ENCODE measurements around the gene URB2.

URB2 gene

DNA sequence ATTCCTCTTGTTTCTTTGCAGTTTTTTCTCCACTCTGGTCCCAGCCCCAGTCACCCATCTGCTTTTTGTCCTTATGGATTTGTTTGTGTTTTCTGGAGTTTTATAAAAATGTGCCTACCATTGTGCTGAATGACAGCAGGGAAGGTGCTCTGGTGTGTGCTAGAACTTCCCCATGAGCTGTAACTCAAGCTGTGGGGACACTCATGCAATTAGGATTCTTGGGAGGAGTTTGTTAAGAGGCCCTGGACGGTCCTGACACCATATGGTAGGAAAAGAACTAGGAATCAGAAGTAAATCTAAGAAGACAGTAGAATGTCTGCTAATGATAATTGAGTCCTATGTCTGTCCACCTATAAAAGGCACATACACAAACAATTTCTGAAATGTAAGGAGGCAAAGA, 27.4 kb downstream of the URB2 start:
- Histone ChIP-seq H3K9ac (ENCODE audit: low read length) (no peak overlapping the region), H3K4me2 (ENCODE audit: low read depth, low read length) (no peak overlapping the region), H4K20me1 (ENCODE audit: insufficient read depth, low read length) (no peaks in the 10 kb centered on the region), H3K79me2 (ENCODE audit: low read length) (no peaks in the 10 kb centered on the region), H3K27me3 (replicated peaks; ENCODE audit: insufficient read depth, low read length) (no peaks in the 10 kb centered on the region), H3K4me1 (ENCODE audit: low read length) (no peaks in the 10 kb centered on the region), H3K9me2 (replicated peaks; ENCODE audit: insufficient read depth, low read length) (no peaks in the 10 kb centered on the region), H3K9me3 (replicated peaks; ENCODE audit: insufficient read depth, low read length) (no peaks in the 10 kb centered on the region), H2AFZ (ENCODE audit: low read length) (no peak overlapping the region), H3K36me3 (replicated peaks; ENCODE audit: insufficient read depth, low read length) (peaks cover 23% of the 10 kb centered on the region), H3K27ac (ENCODE audit: low read length) (no peak overlapping the region), H3F3A (ENCODE audit: insufficient read depth, low read length) (no peaks in the 10 kb centered on the region; the same call in 1 of the 2 replicates), H3K4me3 (ENCODE audit: low read length) (no peak overlapping the region)
- no peak for DNase-seq
- TF ChIP-seq CTCF (IDR thresholded peaks at IDR 0.05; ENCODE audit: low read length), result no peak

- Histone ChIP-seq H3K9me2 (replicated peaks; ENCODE audit: insufficient read depth, low read length) (no peaks in the 10 kb centered on the region), H4K20me1 (ENCODE audit: insufficient read depth, low read length) (no peaks in the 10 kb centered on the region), H3F3A (ENCODE audit: insufficient read depth, low read length) (no peaks in the 10 kb centered on the region; the same call in 1 of the 2 replicates), H3K27ac (ENCODE audit: low read length) (no peak overlapping the region), H3K4me1 (ENCODE audit: low read length) (no peaks in the 10 kb centered on the region), H3K4me2 (ENCODE audit: low read depth, low read length) (no peak overlapping the region), H3K36me3 (replicated peaks; ENCODE audit: insufficient read depth, low read length) (peaks cover 15% of the 10 kb centered on the region), H2AFZ (ENCODE audit: low read length) (no peak overlapping the region), H3K27me3 (replicated peaks; ENCODE audit: insufficient read depth, low read length) (no peaks in the 10 kb centered on the region), H3K9ac (ENCODE audit: low read length) (no peak overlapping the region), H3K4me3 (ENCODE audit: low read length) (no peak overlapping the region), H3K79me2 (ENCODE audit: low read length) (no peaks in the 10 kb centered on the region; the same call in 1 of the 2 replicates), H3K9me3 (replicated peaks; ENCODE audit: insufficient read depth, low read length) (no peaks in the 10 kb centered on the region)
- TF ChIP-seq EZH2phosphoT487 (IDR thresholded peaks at IDR 0.05; ENCODE audit: low read length) (no peak), EZH2 (optimal IDR thresholded peaks at IDR 0.05; ENCODE audit: low read depth, low read length) (no peak), CTCF (IDR thresholded peaks at IDR 0.05; ENCODE audit: low read length) (no peak)
- DNase-seq, result no peak
These were observed 29.7 kb downstream of the URB2 start for GRCh38 chr1:229655781-229656180.

DNA sequence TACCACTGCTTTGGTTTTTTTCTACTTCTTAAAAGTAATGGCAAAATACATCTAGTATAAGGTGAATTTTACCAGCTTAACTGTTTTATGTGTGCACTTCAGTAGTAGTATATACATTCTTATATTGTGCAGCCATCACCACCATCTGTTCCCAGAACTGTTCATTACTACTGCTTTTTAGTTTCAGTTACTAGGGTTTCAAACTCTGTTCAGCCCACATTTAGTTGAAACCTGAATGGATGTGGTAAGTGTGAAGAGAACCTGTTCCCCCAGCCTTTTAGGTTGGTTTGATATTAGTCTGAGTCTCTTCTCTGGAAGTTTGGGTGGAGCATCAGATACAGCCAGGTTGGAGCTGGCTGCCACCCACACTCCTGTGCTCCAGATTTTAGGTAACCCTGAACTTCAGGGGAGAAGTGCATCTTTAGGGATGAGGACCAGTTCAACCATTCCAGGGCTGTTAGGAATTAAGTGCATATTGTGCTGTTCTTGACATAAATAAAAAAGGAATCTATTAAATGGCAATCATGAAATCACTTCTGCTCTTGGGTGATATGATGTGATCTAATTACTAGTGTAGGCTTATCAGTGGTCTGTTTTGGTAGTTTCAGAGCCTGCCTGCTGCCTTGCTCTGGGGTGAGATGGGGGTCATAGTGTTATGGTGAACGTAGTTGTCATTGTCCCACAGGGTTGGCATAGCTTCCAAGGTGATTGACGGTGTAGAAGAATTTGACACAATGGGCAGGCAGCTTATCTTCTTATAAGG, 32.1 kb downstream of the URB2 start:
- Histone ChIP-seq H3K27me3 (replicated peaks; ENCODE audit: insufficient read depth, low read length) (no peaks in the 10 kb centered on the region), H3K9me3 (replicated peaks; ENCODE audit: insufficient read depth, low read length) (no peaks in the 10 kb centered on the region), H3K79me2 (ENCODE audit: low read length) (no peaks in the 10 kb centered on the region; the same call in 1 of the 2 replicates), H2AFZ (ENCODE audit: low read length) (no peak overlapping the region), H3K4me3 (ENCODE audit: low read length) (no peak overlapping the region), H3K36me3 (replicated peaks; ENCODE audit: insufficient read depth, low read length) (peaks cover 6% of the 10 kb centered on the region; the same call in 1 of the 2 replicates), H3K4me1 (ENCODE audit: low read length) (no peaks in the 10 kb centered on the region), H4K20me1 (ENCODE audit: insufficient read depth, low read length) (no peaks in the 10 kb centered on the region), H3K27ac (ENCODE audit: low read length) (no peak overlapping the region), H3K9me2 (replicated peaks; ENCODE audit: insufficient read depth, low read length) (no peaks in the 10 kb centered on the region), H3F3A (ENCODE audit: insufficient read depth, low read length) (no peaks in the 10 kb centered on the region; the same call in 1 of the 2 replicates), H3K9ac (ENCODE audit: low read length) (no peak overlapping the region), H3K4me2 (ENCODE audit: low read depth, low read length) (no peak overlapping the region)
- no peak for TF ChIP-seq EZH2 (optimal IDR thresholded peaks at IDR 0.05; ENCODE audit: low read depth, low read length)
- TF ChIP-seq EZH2phosphoT487 (IDR thresholded peaks at IDR 0.05; ENCODE audit: low read length), result no peak
- TF ChIP-seq CTCF (IDR thresholded peaks at IDR 0.05; ENCODE audit: low read length), result no peak
- no peak for DNase-seq

Data from MM.1S (cell line).